ENCODE measurements around the gene DCAF11.

DCAF11 gene

DNA sequence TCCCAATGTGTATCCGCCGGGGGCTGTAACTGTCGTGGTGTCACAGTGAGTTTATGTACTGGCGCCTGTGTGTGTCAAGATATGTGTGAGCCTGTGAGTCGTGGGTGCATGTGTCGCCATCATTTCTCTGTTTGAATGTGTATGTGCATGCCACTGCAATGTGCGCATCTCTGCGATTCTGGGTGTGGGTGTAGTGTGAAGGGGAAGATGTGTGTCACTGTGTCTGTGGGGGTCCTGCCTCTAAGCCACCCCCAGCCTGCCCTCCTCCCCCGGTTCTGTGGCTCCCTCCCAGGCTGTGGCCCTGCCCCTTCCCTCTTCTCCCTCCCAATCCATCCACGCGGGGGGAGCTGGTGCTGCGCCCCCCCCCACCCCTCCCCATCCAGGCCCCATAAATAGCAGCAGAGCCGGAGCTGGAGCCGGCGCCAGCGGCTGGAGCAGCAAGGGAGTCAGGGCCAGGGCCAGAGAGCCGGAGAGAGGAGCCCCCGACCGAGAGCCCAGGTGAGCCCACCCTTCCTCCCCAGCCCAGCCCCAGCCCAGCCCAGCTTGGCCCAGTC, 43.4 kb upstream of the DCAF11 start, which contains the start of gene CPNE6:
TSS of gene CPNE6 (plus strand) at position 419 of the 554 bp plus-strand sequence. CDS start 1,375 bp downstream, outside the sequence.
- Histone ChIP-seq H3K36me3 (ENCODE audit: control insufficient read depth in 2 of 2, insufficient read depth in 1 of 2, low read length in 2 of 2) (no peaks in the 10 kb centered on the region), H3K27ac (ENCODE audit: extremely low read depth, low read depth, low read length) (no peak within 1 kb of the TSS), H3K9me3 (ENCODE audit: control insufficient read depth, insufficient read depth, low read depth, low read length) (no peaks in the 10 kb centered on the region), H3K4me1 (ENCODE audit: control insufficient read depth, insufficient read depth, low read length) (no peaks in the 10 kb centered on the region), H3K4me3 (ENCODE audit: low read depth, low read length) (no peak within 1 kb of the TSS)
- TF ChIP-seq, protein P1, sequence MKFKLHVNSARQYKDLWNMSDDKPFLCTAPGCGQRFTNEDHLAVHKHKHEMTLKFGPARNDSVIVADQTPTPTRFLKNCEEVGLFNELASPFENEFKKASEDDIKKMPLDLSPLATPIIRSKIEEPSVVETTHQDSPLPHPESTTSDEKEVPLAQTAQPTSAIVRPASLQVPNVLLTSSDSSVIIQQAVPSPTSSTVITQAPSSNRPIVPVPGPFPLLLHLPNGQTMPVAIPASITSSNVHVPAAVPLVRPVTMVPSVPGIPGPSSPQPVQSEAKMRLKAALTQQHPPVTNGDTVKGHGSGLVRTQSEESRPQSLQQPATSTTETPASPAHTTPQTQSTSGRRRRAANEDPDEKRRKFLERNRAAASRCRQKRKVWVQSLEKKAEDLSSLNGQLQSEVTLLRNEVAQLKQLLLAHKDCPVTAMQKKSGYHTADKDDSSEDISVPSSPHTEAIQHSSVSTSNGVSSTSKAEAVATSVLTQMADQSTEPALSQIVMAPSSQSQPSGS (tag by site-specific recombination; IDR thresholded peaks at IDR 0.05; ENCODE audit: low read depth): no peak
- peak; percentile 11; the same call in 1 of the 2 replicates for TF ChIP-seq GLIS1 (tag by site-specific recombination; IDR thresholded peaks at IDR 0.05)
- no peak for TF ChIP-seq ZNF366 (tag by site-specific recombination; conservative IDR thresholded peaks at IDR 0.05)
- TF ChIP-seq ZFHX2 (tag by site-specific recombination; conservative IDR thresholded peaks at IDR 0.05): peak; percentile 82
- peak; percentile 75 for TF ChIP-seq EGR2 (tag by site-specific recombination; IDR thresholded peaks at IDR 0.05; ENCODE audit: low read depth)
- ChIA-PET CTCF (interaction anchor here (0.9 to 3.5 kb wide), 3 partner anchors 11 to 19 kb away, joined by 4 to 17 read pairs (median 17); no protein-coding TSS in a partner anchor), POLR2A (interaction anchor here (1.2 kb wide), 1 partner anchor 23 kb away, joined by 4 read pairs; the partner anchor contains the start of gene PCK2)

DNA sequence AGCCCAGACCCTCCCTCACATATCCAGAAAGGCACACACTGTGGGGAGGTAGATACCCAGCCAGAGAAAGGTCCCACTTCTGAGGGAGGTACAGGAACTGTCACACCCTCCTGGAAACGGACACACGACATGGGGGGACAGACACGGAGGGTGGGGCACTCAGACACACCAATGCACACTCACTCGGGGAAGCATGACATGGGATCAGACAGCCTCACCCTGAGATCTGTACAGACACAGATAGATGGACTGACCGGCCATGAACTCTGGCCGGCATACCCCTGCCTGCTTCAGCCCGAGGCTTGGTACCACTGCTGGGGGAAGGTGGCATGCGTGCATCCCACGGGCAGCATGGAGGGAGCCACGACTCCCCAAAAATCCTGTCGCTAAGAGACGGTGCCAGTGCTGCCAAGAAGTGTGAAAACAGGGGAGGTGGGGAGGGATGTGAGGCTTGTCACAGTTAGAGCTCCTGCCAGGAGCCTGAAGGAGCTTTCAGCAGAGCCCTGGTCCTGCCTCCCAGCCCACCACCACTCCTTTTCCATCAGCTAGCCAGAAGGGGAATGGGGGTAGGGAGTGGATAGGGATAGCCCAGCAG, 42.6 kb upstream of the DCAF11 start:
- ChIA-PET POLR2A (no interaction called here), CTCF (interaction anchor here (0.9 to 2.5 kb wide), 2 partner anchors 11 to 18 kb away, joined by 4 to 17 read pairs; no protein-coding TSS in a partner anchor)
- no peak overlapping the region for H3K27ac ChIP-seq (ENCODE audit: extremely low read depth, low read depth, low read length)
- TF ChIP-seq GLI2 (tag by site-specific recombination; IDR thresholded peaks at IDR 0.05; ENCODE audit: borderline replicate concordance, low read depth) (no peak), ZSCAN16 (tag by site-specific recombination; IDR thresholded peaks at IDR 0.05) (no peak), ZNF692 (tag by site-specific recombination; IDR thresholded peaks at IDR 0.05) (no peak), TCF7L2 (IDR thresholded peaks at IDR 0.05; ENCODE audit: borderline replicate concordance, low read depth, low read length) (no peak), ZNF629 (tag by site-specific recombination; IDR thresholded peaks at IDR 0.05) (no peak), ZNF658 (tag by site-specific recombination; IDR thresholded peaks at IDR 0.05) (no peak), ZNF184 (tag by site-specific recombination; IDR thresholded peaks at IDR 0.05) (no peak), PRDM6 (tag by site-specific recombination; IDR thresholded peaks at IDR 0.05) (no peak), ZNF366 (tag by site-specific recombination; conservative IDR thresholded peaks at IDR 0.05) (no peak), ZNF701 (tag by site-specific recombination; IDR thresholded peaks at IDR 0.05) (no peak)
- H3K4me3 ChIP-seq (ENCODE audit: low read depth, low read length): no peak overlapping the region
- no peaks in the 10 kb centered on the region for H3K4me1 ChIP-seq (ENCODE audit: control insufficient read depth, insufficient read depth, low read length)
- no peaks in the 10 kb centered on the region for H3K9me3 ChIP-seq (ENCODE audit: control insufficient read depth, insufficient read depth, low read depth, low read length)
- no peaks in the 10 kb centered on the region for H3K36me3 ChIP-seq (ENCODE audit: control insufficient read depth in 2 of 2, insufficient read depth in 1 of 2, low read length in 2 of 2)

DNA sequence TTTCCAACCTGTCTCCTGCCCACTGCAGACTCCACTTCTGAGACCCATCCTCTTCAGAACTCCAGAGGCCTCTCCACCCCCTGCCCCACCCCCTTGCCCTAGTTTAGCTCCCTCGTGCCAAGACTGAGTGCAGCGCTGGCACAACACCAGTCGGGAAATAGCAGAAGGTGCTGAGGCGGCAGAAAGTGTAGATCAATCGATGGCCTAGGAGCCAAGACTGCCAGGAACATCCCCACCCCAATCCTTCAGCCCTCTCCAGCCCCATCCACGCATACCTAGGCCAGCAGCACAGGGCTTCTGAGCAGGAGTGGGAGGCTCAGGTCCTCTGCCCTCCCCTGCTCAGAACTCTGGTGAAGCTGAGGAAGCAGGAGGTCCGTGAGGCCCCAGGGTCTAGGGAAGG, 42.1 kb upstream of the DCAF11 start:
- no peaks in the 10 kb centered on the region for H3K4me1 ChIP-seq (ENCODE audit: control insufficient read depth, insufficient read depth, low read length)
- H3K9me3 ChIP-seq (ENCODE audit: control insufficient read depth, insufficient read depth, low read depth, low read length): no peaks in the 10 kb centered on the region
- no peak overlapping the region for H3K27ac ChIP-seq (ENCODE audit: extremely low read depth, low read depth, low read length)
- no peaks in the 10 kb centered on the region for H3K36me3 ChIP-seq (ENCODE audit: control insufficient read depth in 2 of 2, insufficient read depth in 1 of 2, low read length in 2 of 2)
- ChIA-PET CTCF (interaction anchor here (1.3 kb wide), 1 partner anchor 36 kb away, joined by 4 read pairs; no protein-coding TSS in a partner anchor), POLR2A (no interaction called here)
- TF ChIP-seq ZNF501 (tag by site-specific recombination; IDR thresholded peaks at IDR 0.05): no peak
- TF ChIP-seq ZNF701 (tag by site-specific recombination; IDR thresholded peaks at IDR 0.05): no peak
- no peak for TF ChIP-seq ZNF629 (tag by site-specific recombination; IDR thresholded peaks at IDR 0.05)
- no peak for TF ChIP-seq ZNF600 (tag by site-specific recombination; IDR thresholded peaks at IDR 0.05)
- no peak overlapping the region for H3K4me3 ChIP-seq (ENCODE audit: low read depth, low read length)
